Ramos (cell line): Measurements from ENCODE around the gene DPP10.

Experiments used
- in situ Hi-C: fragments of 300-500 bp; cut with MboI; formaldehyde crosslinking; loops from one replicate; pipeline ENCODE4 v1.14.3; 2022; ENCODE audit warnings: low sequenced_read_pairs; ENCODE audit not compliant: unreplicated experiment

The DPP10 gene

GRCh38 chr2:114784890-114785583 lies 342.6 kb downstream of the DPP10 start:
- in situ Hi-C loops, result no loop called here

- in situ Hi-C loops, result no loop called here
These were observed 344.5 kb downstream of the DPP10 start for GRCh38 chr2:114786901-114787300.

- in situ Hi-C loops, result no loop called here
These were observed 345.0 kb downstream of the DPP10 start for GRCh38 chr2:114787486-114787885.

GRCh38 chr2:114789989-114790388 lies 347.5 kb downstream of the DPP10 start:
- in situ Hi-C loops, result no loop called here

- in situ Hi-C loops, result no loop called here
These were observed 355.1 kb downstream of the DPP10 start for GRCh38 chr2:114797540-114797939.

GRCh38 chr2:114797942-114798341 lies 355.5 kb downstream of the DPP10 start:
- in situ Hi-C loops, result no loop called here

- in situ Hi-C loops, result no loop called here
These were observed 357.9 kb downstream of the DPP10 start for GRCh38 chr2:114800371-114800770.

GRCh38 chr2:114805195-114805594 lies 362.8 kb downstream of the DPP10 start:
- in situ Hi-C loops, result no loop called here

GRCh38 chr2:114810092-114810491 lies 367.7 kb downstream of the DPP10 start:
- in situ Hi-C loops, result no loop called here

GRCh38 chr2:114812261-114812660 lies 369.8 kb downstream of the DPP10 start:
- in situ Hi-C loops, result no loop called here

- in situ Hi-C loops, result no loop called here
These were observed 371.9 kb downstream of the DPP10 start for GRCh38 chr2:114814355-114814754.

- in situ Hi-C loops, result no loop called here
These were observed 378.6 kb downstream of the DPP10 start for GRCh38 chr2:114821055-114821454.

- in situ Hi-C loops, result no loop called here
These were observed 401.5 kb downstream of the DPP10 start for GRCh38 chr2:114843963-114844362.

- in situ Hi-C loops, result no loop called here
These were observed 414.8 kb downstream of the DPP10 start for GRCh38 chr2:114857196-114857595.

GRCh38 chr2:114859726-114860510 lies 417.5 kb downstream of the DPP10 start:
- in situ Hi-C loops, result no loop called here

GRCh38 chr2:114862243-114862642 lies 419.8 kb downstream of the DPP10 start:
- in situ Hi-C loops, result no loop called here

GRCh38 chr2:114864901-114865300 lies 422.5 kb downstream of the DPP10 start:
- in situ Hi-C loops, result no loop called here

- in situ Hi-C loops, result no loop called here
These were observed 437.6 kb downstream of the DPP10 start for GRCh38 chr2:114880046-114880445.

- in situ Hi-C loops, result no loop called here
These were observed 477.5 kb downstream of the DPP10 start for GRCh38 chr2:114919985-114920384.

- in situ Hi-C loops, result no loop called here
These were observed 479.6 kb downstream of the DPP10 start for GRCh38 chr2:114922076-114922475.

GRCh38 chr2:114925296-114926255 lies 483.1 kb downstream of the DPP10 start:
- in situ Hi-C loops, result no loop called here
